ENCODE results near the gene SPRED3. TPM values are rescaled to one million over a fixed set of nuclear protein-coding genes. Genes with fewer than 3 reads are reported as not detected.

SPRED3 gene
- total and polyA plus RNA-seq, 2 donors (not counting 1 experiment from before 2014, with no cell fraction given): 1.1 to 1.7 TPM

GRCh38 chr19:38394488-38394887 lies 6.0 kb downstream of the SPRED3 start:
- Mint-ChIP-seq H3K27me3 (peaks cover 43% of the 10 kb centered on the region), H3K4me1 (peaks cover 19% of the 10 kb centered on the region), H3K9me3 (ENCODE audit: insufficient read depth) (no peaks in the 10 kb centered on the region), H3K4me3 (peak overlapping the region; percentile 70), H3K27ac (no peak overlapping the region)
- peaks cover 0 to 48% (median 23%) of the 10 kb centered on the region in 4 experiments for H3K27me3 ChIP-seq (replicated peaks in 1 of 4; ENCODE audit: control extremely low read depth in 1 of 4, control insufficient read depth in 3 of 4, insufficient read depth in 4 of 4, low read length in 3 of 4)
- DNase-seq (peak; percentile 70), ATAC-seq (ENCODE audit: low read depth) (peak; percentile 68)
- intact Hi-C loops (cut with micrococcal nuclease): no loop called here
- peak overlapping the region; percentile 56 for H3K9ac ChIP-seq (ENCODE audit: low read length)
- WGBS (ENCODE audit: insufficient coverage): 10% methylated on average over 29 of the region's 30 CpGs
- H3K9me3 ChIP-seq (ENCODE audit: control extremely low read depth in 1 of 3, control insufficient read depth in 2 of 3, insufficient read depth in 1 of 3, low read length in 2 of 3): peaks cover 0 to 11% (median 0%) of the 10 kb centered on the region in 3 donors
- peak overlapping the region; percentile 77 for H3K4me2 ChIP-seq (replicated peaks; ENCODE audit: low read depth, low read length, poor library complexity, severe bottlenecking)
- TF ChIP-seq EZH2 (IDR thresholded peaks at IDR 0.05; ENCODE audit: borderline replicate concordance, insufficient read depth, low read depth, low read length, poor library complexity, severe bottlenecking) (no peak), CTCF (IDR thresholded peaks at IDR 0.05) (no peak)
- no peaks in the 10 kb centered on the region for H3K79me2 ChIP-seq (ENCODE audit: control insufficient read depth, insufficient read depth, low read length)
- ChIA-PET POLR2A (interaction anchor here (1.1 kb wide), 1 partner anchor 9 kb away, joined by 3 read pairs; no protein-coding TSS in a partner anchor), CTCF (interaction anchor here (2.1 kb wide), 1 partner anchor 8 kb away, joined by 9 read pairs; the partner anchor contains the start of gene FAM98C)
- no peaks in the 10 kb centered on the region for H3K36me3 ChIP-seq (replicated peaks in 1 of 2; ENCODE audit: control extremely low read depth in 1 of 2, control insufficient read depth in 1 of 2, extremely low read depth in 1 of 2, insufficient read depth in 2 of 2, low read length in 1 of 2)
- no peaks in the 10 kb centered on the region for H4K20me1 ChIP-seq (ENCODE audit: control insufficient read depth, insufficient read depth, low read length, poor library complexity, severe bottlenecking)
- peak overlapping the region; percentile 71 for H2AFZ ChIP-seq (ENCODE audit: insufficient read depth, low read depth, low read length, poor library complexity, severe bottlenecking)
- peak overlapping the region in 4 of 5 experiments; percentile 12 to 57 (median 30) for H3K4me3 ChIP-seq (ENCODE audit: control extremely low read depth in 1 of 5, extremely low read depth in 1 of 5, insufficient read depth in 1 of 5, low read depth in 2 of 5, low read length in 4 of 5)
- H3K27ac ChIP-seq (ENCODE audit: low read length in 2 of 2): no peak overlapping the region
- peaks cover 16 to 17% of the 10 kb centered on the region in 2 donors for H3K4me1 ChIP-seq (ENCODE audit: control insufficient read depth in 2 of 2, insufficient read depth in 2 of 2, low read length in 2 of 2)

GRCh38 chr19:38395381-38396114 lies 7.1 kb downstream of the SPRED3 start:
- peak overlapping the region; percentile 71 for H2AFZ ChIP-seq (ENCODE audit: insufficient read depth, low read depth, low read length, poor library complexity, severe bottlenecking)
- peak overlapping the region; percentile 56 for H3K9ac ChIP-seq (ENCODE audit: low read length)
- 11% methylated on average over 84 of the region's 86 CpGs for WGBS (ENCODE audit: insufficient coverage)
- peak; percentile 55 for DNase-seq
- H3K27me3 Mint-ChIP-seq: peaks cover 45% of the 10 kb centered on the region
- H3K9me3 Mint-ChIP-seq (ENCODE audit: insufficient read depth): no peaks in the 10 kb centered on the region
- H4K20me1 ChIP-seq (ENCODE audit: control insufficient read depth, insufficient read depth, low read length, poor library complexity, severe bottlenecking): no peaks in the 10 kb centered on the region
- intact Hi-C loops (cut with micrococcal nuclease): no loop called here
- peak overlapping the region in 4 of 5 experiments; percentile 4 to 57 (median 43) for H3K4me3 ChIP-seq (ENCODE audit: control extremely low read depth in 1 of 5, extremely low read depth in 1 of 5, insufficient read depth in 1 of 5, low read depth in 2 of 5, low read length in 4 of 5)
- no peaks in the 10 kb centered on the region for H3K36me3 ChIP-seq (replicated peaks in 1 of 2; ENCODE audit: control extremely low read depth in 1 of 2, control insufficient read depth in 1 of 2, extremely low read depth in 1 of 2, insufficient read depth in 2 of 2, low read length in 1 of 2)
- TF ChIP-seq CTCF (IDR thresholded peaks at IDR 0.05): no peak
- TF ChIP-seq EZH2 (IDR thresholded peaks at IDR 0.05; ENCODE audit: borderline replicate concordance, insufficient read depth, low read depth, low read length, poor library complexity, severe bottlenecking): no peak
- POLR2A ChIA-PET: interaction anchor here (1.1 kb wide), 1 partner anchor 8 kb away, joined by 3 read pairs; no protein-coding TSS in a partner anchor
- peaks cover 0 to 46% (median 22%) of the 10 kb centered on the region in 4 experiments for H3K27me3 ChIP-seq (replicated peaks in 1 of 4; ENCODE audit: control extremely low read depth in 1 of 4, control insufficient read depth in 3 of 4, insufficient read depth in 4 of 4, low read length in 3 of 4)
- no peak overlapping the region for H3K27ac Mint-ChIP-seq
- H3K9me3 ChIP-seq (ENCODE audit: control extremely low read depth in 1 of 3, control insufficient read depth in 2 of 3, insufficient read depth in 1 of 3, low read length in 2 of 3): peaks cover 0 to 11% (median 0%) of the 10 kb centered on the region in 3 donors
- CTCF ChIA-PET: interaction anchor here (0.6 kb wide), 2 partner anchors 144 to 238 kb away, joined by 3 to 5 read pairs; no protein-coding TSS in a partner anchor
- peak; percentile 63 for ATAC-seq (ENCODE audit: low read depth)
- no peak overlapping the region for H3K27ac ChIP-seq (ENCODE audit: low read length in 2 of 2)
- peaks cover 16 to 17% of the 10 kb centered on the region in 2 donors for H3K4me1 ChIP-seq (ENCODE audit: control insufficient read depth in 2 of 2, insufficient read depth in 2 of 2, low read length in 2 of 2)
- H3K4me2 ChIP-seq (replicated peaks; ENCODE audit: low read depth, low read length, poor library complexity, severe bottlenecking): peak overlapping the region; percentile 77
- no peaks in the 10 kb centered on the region for H3K79me2 ChIP-seq (ENCODE audit: control insufficient read depth, insufficient read depth, low read length)
- H3K4me3 Mint-ChIP-seq: peak overlapping the region; percentile 70
- peaks cover 14% of the 10 kb centered on the region for H3K4me1 Mint-ChIP-seq

Data from B cell (primary cell).